GM18870 (cell line): ENCODE measurements around the gene NAB2.

ENCODE experiments used
- ATAC-seq: cut with Tn5 transposase; IDR thresholded peaks from one replicate; pipeline ENCODE4 v1.9.1; 2021; ENCODE audit warnings: moderate library complexity; ENCODE audit not compliant: unreplicated experiment

Gene NAB2

GRCh38 chr12:57131896-57132744, 43.2 kb downstream of the NAB2 start:
- no peak for ATAC-seq

GRCh38 chr12:57133013-57133569, 44.2 kb downstream of the NAB2 start:
- no peak for ATAC-seq

- no peak for ATAC-seq
Observed at GRCh38 chr12:57133916-57134315, 45.0 kb downstream of the NAB2 start.

DNA sequence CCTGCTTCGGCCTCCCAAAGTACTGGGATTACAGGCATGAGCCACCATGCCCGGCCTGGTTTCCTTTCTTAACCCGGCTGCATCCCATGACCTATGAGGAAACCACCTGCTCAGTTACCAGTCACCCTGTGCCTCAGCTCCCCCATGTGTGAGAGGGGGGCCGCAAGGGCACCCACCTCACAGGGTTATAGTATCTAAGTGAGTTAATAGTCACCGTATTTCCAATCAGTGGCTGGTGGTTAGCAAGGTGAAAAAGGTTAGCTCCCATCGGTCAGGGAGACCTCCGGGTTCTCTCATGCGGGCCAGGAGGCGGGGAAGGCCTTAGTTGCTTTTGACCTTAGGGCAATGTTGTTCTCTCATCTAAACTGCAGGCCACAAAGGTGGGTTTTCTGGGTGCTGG, 46.0 kb downstream of the NAB2 start:
- no peak for ATAC-seq

- no peak for ATAC-seq
Observed at GRCh38 chr12:57135527-57136326, 46.8 kb downstream of the NAB2 start.

- no peak for ATAC-seq
Observed at GRCh38 chr12:57138526-57139272, 49.8 kb downstream of the NAB2 start.

DNA sequence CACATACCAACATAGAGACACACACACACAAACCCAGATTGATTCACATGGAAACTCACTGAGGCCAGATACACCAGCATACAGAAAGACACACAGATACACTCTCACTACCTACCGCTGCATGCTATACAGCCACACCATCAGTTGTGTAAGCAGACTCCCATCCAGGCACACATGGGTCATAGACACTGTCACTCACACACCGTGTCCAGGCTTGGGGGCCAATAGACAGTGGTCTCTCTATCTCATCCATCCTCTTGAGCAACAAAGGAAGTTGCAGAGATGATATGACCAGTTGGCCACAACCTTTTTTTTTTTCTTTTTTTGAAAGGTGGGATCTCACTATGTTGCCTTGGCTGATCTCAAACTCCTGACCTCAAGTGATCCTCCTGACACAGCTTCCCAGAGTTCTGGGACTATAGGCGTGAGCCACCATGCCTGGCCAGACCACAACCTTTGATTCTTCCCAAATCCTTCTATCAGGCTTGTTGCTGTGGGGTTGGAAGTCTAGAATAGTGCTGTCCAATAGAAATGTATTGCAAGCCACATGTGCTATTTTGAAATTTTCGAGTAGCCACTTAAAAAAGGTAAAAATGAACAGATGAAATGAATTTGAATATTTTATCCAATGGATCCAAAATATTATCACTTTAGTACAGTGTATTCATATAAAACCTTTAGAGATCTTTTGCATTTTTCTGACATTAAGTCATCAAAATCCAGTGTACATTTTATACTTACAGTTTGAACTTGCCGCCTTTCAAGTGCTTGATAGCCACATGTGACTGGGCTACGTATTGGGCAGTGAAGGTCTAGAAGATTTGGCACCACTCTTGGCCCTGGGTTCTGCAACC, 51.1 kb downstream of the NAB2 start:
- ATAC-seq = no peak

- no peak for ATAC-seq
Observed at GRCh38 chr12:57141249-57141648, 52.3 kb downstream of the NAB2 start.

- no peak for ATAC-seq
Observed at GRCh38 chr12:57142121-57142520, 53.2 kb downstream of the NAB2 start.

DNA sequence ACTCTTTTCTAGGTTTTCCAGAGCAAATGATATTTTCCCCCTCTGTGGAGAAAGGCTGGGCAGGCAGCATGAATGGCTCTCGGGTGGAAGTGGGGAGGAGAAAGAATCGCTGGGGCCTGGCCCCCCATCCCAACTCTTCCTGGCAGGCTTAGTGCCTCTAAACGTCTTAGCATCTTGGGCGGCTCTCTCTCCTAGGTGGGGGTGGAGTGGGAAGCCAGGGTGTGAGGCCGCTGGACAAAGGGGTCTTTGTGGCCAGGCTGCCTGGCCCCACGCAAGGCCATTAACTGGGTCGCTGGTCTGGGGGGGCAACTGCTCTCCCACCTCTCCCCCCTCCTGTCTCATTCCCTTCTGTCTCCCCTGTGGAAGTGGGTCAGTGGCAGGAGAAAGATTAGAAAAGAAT, 53.8 kb downstream of the NAB2 start:
- ATAC-seq = no peak

GRCh38 chr12:57143454-57143853, 54.5 kb downstream of the NAB2 start:
- ATAC-seq = no peak
